ENCODE measurements around the gene ATPAF1.

The ATPAF1 gene

GRCh38 chr1:46616277-46617107, 51.7 kb downstream of the ATPAF1 start, which contains the start of gene MOB3C:
Gene MOB3C, minus strand, starts transcription at chr1:46616811. Its CDS starts 3,490 bp downstream, at chr1:46613321.
- peak within 1 kb of the TSS; percentile 69 for H3K4me3 ChIP-seq (ENCODE audit: low read depth, low read length)
- TF ChIP-seq CTCF (IDR thresholded peaks at IDR 0.05; ENCODE audit: low read depth, low read length, missing control alignments), result no peak
- no peak for DNase-seq (ENCODE audit: low read depth)

GRCh38 chr1:46615735-46616134, 52.4 kb downstream of the ATPAF1 start:
- DNase-seq (ENCODE audit: low read depth), result no peak
- peak overlapping the region; percentile 69 for H3K4me3 ChIP-seq (ENCODE audit: low read depth, low read length)
- no peak for TF ChIP-seq CTCF (IDR thresholded peaks at IDR 0.05; ENCODE audit: low read depth, low read length, missing control alignments)

- no peak for DNase-seq (ENCODE audit: low read depth)
- peak overlapping the region; percentile 69 for H3K4me3 ChIP-seq (ENCODE audit: low read depth, low read length)
- no peak for TF ChIP-seq CTCF (IDR thresholded peaks at IDR 0.05; ENCODE audit: low read depth, low read length, missing control alignments)
Observed at GRCh38 chr1:46615088-46615487, 53.1 kb downstream of the ATPAF1 start.

- no peak for TF ChIP-seq CTCF (IDR thresholded peaks at IDR 0.05; ENCODE audit: low read depth, low read length, missing control alignments)
- no peak for DNase-seq (ENCODE audit: low read depth)
- H3K4me3 ChIP-seq (ENCODE audit: low read depth, low read length), result no peak overlapping the region
Observed at GRCh38 chr1:46614604-46614984, 53.6 kb downstream of the ATPAF1 start.

GRCh38 chr1:46613661-46614603, 54.2 kb downstream of the ATPAF1 start:
- DNase-seq (ENCODE audit: low read depth), result no peak
- H3K4me3 ChIP-seq (ENCODE audit: low read depth, low read length), result no peak overlapping the region
- TF ChIP-seq CTCF (IDR thresholded peaks at IDR 0.05; ENCODE audit: low read depth, low read length, missing control alignments), result no peak

GRCh38 chr1:46612937-46613660, 55.1 kb downstream of the ATPAF1 start:
- TF ChIP-seq CTCF (IDR thresholded peaks at IDR 0.05; ENCODE audit: low read depth, low read length, missing control alignments), result no peak
- DNase-seq (ENCODE audit: low read depth), result no peak
- H3K4me3 ChIP-seq (ENCODE audit: low read depth, low read length), result no peak overlapping the region
